GM15510 (cell line): ENCODE data around the gene FAM117A.

Experiments used
- POLR2A ChIP-seq: IDR thresholded peaks from 3 replicates; pipeline ENCODE4 v1.6.1; 2011; ENCODE audit warnings: borderline replicate concordance; ENCODE audit not compliant: insufficient read length; ENCODE audit errors: extremely low read depth

FAM117A gene

DNA sequence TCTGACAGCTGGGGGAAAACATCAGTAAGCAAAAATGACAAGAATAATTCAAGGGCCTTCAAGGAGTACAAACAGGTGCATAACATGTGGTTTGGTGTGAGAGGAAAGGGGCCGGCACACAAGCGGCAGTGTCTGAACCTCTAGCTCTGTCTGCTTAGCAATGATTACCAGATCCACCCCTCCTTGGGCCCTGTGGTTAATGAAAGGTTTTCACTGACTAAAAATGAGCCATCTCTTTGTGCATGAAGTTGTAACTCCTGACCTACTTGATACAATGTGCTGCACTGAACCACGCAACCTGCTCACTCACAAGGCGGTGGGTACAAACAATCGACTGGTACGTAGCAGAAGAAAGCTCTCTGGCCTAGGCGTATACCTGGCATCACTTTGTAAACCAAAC is 15.1 kb downstream of the FAM117A start:
- TF ChIP-seq POLR2A: no peak

DNA sequence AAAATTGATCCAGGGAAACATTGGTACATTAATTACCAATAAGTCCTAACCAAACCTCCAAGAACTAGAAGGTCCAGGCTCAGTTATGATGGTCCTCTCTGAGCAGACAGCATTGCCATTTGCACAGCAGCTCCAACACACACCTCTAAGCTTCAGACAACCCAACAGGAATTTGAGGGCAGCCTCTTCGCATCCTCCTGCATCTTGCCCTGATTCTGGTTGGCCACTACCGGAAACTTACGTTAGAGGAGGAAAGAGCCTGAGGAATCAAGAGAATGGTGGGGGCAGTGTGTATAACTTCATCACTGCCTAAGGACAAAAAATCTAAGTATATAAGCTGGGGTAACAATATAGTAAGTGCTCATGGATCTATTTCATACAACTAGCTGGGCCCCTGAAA is 15.7 kb downstream of the FAM117A start:
- TF ChIP-seq POLR2A: no peak

DNA sequence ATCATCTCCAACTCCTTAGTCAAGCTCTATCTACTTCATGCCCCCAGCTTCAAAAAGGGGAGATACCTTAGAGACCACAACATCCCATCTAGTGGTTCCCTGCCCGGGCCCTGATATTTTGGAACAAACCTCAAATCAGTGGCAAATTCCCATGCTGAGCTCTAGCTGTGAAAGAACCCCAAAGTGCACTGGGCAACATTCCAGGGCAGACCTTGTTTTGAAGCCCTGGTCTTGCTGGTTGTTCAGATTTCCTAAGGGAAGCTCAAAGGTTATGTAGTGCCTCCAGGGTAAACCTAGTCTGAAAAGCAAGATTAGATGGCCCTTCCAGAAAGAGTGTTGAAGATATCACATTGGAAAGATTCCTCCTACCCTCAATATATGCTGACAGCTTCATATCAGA is 16.3 kb downstream of the FAM117A start:
- no peak for TF ChIP-seq POLR2A

DNA sequence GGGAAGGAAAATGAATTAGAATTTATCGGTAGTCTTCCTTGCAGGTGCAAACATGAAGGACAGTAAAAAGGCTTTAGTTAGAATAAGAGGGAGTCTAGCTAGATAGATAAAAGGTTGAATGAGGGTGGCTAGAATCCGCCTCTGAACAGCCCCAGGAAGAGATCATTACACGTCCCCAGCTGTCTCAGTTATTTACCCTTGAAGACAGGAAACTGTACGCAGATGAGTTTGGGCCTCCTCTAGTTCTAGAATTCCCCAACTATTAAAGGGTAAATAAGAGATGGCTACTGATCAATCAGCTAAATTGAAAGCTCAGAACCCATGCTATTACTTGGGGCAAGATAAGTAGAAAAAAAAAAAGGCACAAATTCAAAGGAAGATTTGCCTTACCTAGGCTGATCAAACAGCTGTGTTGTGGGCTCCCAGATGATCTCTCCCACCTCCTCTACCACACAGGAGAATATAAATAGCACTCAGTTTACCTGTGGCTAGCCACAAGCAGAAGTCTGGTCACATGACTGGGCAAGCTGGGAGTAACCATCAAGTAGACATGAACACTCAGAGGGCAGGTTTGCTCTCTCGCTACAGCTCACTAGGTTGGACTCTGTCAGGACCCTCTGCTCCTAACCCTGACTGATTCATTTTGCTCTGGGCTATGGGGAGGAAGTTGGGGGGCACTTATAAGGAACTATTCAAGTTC is 17.0 kb downstream of the FAM117A start:
- peak; percentile 44 for TF ChIP-seq POLR2A

DNA sequence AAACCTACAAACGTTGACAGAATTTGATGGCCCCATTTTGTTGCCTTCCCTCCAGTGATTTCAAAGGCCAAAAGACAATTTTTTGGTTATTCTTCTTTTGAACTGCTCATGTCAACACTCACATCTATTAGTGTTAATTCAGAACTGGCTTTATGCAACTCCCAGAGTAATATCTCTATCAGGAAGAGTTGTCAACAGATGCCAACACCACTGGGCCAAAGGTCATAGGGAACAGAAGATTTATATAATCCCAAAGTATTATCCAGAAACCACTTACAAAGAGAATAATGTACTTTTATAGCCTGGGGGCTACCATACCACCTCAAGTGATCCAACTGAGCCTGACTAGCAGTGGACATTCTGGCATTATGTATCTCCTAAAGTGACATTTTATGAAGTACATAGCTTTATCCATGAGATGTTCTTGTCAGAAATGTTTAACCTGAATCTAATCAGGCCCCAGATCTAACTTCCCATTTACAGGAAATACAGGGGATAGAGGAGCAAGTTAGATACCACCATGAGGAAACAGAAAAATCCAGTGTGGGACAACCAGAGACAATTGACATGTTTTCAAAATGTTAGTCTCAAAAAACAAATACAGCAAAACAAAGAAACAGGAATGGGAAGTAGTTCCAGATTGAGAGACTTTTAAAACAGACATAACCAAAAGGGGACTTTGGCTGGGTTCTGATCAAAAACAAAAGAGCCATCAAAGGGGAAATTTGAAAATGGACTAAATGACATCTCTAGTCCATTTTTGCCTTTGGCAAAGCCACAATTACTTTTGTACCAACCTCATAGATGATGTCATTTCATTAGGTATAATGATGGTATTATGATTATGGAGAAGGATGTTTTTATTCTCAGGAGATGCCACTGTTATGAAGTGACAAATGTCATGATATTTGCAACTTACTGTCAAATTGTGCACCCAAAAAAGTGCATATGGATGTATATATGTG is 18.5 kb downstream of the FAM117A start:
- TF ChIP-seq POLR2A: no peak

DNA sequence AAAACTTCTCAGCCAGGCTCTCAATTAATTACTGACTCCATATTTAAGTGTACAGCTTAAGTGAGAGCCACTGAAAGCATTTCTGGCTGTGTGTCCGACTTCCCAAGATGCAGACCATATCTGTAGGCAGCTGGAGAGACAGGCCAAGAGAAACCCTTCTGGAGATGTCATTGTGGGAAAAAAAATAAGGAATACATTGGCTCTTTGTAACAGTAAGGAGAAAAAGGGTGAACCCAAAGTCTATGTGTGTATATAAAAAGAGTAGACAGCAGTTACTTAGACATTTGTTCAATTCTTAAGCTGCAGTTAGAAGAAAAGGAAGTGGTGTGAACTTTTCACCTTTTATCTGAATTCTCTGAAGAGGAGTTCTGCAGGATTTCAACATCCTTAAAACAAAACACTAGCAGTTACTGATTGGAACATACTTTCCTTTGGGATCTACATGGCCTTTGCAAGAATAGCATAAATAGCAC is 21.7 kb downstream of the FAM117A start:
- no peak for TF ChIP-seq POLR2A

DNA sequence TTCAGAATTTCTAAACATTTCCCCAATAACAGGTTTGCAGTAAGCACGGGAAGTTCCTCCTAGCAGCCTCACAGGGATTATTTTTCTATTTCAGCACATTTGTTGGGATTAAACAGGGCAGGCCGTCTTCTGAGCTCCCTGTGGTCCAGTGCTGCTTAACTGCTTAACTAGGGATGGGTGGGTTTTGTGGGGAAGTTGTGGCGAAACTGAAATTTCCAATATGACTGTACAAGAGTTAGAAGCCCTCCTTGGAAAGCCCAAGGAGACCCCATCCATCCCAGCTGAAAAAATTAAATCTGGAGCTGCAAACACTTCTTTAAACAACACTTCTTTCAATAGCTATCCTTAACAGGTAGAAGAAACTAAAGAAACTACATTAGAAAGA is 22.2 kb downstream of the FAM117A start:
- TF ChIP-seq POLR2A: no peak

DNA sequence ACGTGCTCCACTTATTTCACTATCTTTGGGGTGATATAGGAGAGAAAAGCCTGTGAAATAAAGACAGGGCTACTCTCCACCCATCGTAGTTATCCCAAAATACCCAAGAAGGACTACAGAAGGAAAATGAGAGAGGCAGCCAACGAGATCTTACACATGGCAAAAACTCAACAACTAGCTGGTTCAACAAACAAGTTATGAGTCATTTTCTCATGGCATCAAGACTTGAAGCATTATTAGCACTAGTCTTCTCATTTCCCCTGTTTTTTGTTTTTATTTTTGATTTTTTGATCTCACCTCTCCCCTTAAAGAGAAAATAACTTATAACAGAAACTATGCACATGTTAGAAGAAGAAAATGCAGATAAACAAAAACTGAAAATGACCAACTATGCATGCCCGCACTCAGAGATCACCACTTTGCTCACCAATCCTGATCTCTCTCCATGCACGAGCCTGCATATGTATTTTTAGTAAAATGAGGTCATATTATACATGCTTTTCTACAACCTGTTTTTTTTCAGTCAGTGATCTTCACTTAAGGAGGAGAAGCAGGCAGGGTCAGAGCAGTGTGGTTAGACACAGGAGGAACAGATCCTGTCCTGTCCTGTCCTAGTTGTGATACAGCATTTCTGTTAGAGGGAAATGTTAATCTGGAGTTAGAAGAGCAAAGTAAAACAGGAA is 22.8 kb downstream of the FAM117A start:
- no peak for TF ChIP-seq POLR2A

DNA sequence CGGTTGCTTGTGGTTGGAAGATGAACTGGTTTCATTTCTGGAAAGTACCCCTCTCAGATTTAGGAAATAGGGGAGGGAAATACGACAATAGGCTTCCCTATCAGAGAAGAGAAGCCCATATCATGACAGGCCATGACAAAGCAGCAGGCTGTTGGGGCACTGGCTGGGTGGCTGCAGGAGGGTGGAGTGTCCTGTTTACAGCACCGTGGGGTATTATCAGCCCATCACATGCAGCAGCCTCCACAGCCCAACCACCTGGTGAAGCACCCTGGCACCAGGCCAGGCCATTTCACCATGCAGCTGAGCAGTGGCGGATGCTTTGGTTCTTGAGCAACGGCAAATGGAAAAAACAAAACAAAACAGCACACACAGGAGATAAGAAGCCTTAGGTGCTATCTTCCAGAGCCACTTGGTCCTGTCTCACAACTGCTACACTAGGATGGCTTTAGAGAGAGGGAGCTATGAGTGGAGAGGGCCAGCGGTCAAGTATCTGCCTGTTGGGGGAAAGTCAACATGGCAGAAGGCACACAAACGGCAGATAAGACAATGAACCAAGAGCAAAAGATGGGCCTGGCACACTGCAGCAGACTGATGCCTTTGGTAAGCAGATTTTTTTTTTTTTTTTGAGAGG is 24.2 kb downstream of the FAM117A start:
- TF ChIP-seq POLR2A: peak; percentile 20

DNA sequence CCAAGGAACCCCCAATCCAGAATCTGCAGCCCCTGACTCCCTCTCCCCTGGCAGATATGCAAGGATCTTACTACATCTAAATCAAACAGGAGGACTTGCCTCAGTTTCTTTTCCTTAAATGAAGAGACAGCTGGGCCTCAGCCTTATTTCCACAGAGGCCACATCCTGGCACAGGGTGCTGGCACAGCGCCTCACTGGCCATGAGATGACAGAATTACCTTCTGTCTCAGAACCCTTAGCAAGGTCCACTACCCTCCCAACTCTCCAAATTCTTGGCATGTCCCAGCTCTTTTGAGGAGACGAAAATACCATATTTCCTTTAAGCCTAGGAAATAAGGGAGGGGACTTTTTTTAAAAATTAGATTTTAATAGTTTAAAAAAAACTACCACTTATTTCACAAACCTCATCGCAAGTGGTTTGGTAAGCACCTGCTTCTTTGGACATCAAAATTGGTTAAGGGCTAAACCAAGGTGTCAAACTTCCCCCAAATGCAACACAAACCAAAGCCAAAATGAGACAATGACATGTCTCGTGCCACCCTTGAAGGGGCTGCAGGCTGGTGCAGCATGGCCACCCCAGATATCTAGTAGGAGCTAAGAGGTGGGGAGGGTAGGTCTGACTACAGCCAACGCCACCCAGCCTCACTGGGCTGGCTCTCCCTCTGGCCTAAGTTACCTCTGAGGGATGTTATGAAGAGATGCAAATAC is 25.3 kb downstream of the FAM117A start:
- no peak for TF ChIP-seq POLR2A

DNA sequence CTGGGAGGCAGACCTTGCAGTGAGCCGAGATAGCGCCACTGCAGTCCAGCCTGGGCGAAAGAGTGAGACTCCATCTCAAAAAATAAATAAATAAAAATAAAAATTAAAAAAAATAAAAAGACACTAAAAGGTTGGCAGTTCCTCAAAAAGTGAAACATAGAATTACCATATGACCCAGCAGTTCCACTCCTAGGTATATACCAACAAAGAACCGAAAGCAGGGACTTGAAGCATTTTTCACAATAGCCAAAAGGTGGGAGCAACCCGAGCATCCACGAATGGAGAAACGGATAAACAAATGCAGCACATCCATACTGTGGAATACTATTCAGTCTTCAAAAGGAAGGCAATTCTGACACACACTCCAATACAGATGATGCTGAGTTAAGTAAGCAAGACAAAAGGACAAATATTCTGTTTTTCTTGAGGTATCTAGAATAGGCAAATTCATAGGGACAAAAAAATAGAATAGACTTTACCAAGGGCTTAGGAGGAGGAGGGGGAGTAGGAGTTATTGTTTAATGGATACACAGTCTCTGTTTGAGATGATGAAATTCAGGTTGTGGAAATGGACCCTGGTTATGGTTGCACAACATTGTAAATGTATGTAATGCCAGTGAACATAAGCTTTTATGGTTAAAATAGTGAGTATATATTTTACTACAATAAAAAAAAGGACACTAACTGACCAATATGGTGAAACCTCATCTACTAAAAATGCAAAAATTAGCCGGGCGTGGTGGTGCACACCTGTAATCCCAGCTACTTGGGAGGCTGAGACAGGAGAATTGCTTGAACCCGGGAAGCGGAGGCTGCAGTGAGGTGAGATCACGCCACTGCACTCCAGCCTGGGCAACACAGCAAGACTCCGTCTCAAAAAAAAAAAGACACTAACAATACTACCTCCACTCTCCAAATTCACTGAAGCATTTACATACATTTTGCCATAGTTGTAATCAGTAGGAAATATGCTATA is 29.1 kb downstream of the FAM117A start:
- no peak for TF ChIP-seq POLR2A

DNA sequence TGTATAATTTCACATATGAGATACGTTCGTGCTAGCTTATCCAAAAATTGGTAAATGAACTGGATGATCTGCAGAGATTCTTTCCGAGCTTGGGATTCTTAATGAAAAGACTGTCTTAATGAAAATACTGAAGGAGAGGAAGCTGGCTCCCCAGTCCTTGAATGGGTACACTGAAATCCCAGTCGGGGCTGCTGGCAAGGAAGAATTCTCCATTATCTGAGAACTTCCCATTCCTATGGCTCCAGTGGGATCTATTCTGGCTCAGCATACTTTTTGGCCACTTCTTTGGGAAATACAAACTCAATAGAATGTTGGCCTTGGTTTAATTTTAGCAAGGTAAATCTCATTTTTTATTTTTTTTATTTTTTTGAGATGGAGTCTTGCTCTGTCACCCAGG is 32.5 kb downstream of the FAM117A start:
- TF ChIP-seq POLR2A: no peak
